Lower leg skin (tissue), 4 donors: ENCODE data around the gene FGGY. TPM values are rescaled to one million over a fixed set of nuclear protein-coding genes. Genes with fewer than 3 reads are reported as not detected.

Source experiments
- DNase-seq, 2 donors: peaks; one replicate each; pipeline ENCODE4 v3.0.0-alpha.2; 2019; ENCODE audit warnings: low spot score in 2 of 2
- H3K4me3 ChIP-seq: fragments of 200-600 bp; sonication (generic); 2 replicates; pipeline ENCODE4 v1.5.1; 2017; ENCODE audit warnings: mild to moderate bottlenecking, low read depth; ENCODE audit not compliant: poor library complexity, severe bottlenecking
- CTCF ChIP-seq, 3 donors: fragments of 450-650 bp; IDR thresholded peaks; one replicate each; pipeline ENCODE4 v1.5.1; 2016; ENCODE audit warnings: antibody characterized with exemption in 3 of 3, mild to moderate bottlenecking in 3 of 3, moderate library complexity in 2 of 3
- POLR2A ChIP-seq, 2 donors: fragments of 450-650 bp; IDR thresholded peaks; one replicate each; pipeline ENCODE4 v1.6.1; 2016 to 2017; ENCODE audit warnings: antibody characterized with exemption in 2 of 2, mild to moderate bottlenecking in 1 of 2, moderate library complexity in 1 of 2
- WGBS, 2 donors: methylation state at CpG; one replicate each; pipeline ENCODE4 v1.1.5; 2018; 5-methylcytosine and 5-hydroxymethylcytosine counted together
- intact Hi-C: fragments of 100-400 bp; cut with DNase I; formaldehyde crosslinking; loops from one replicate; pipeline ENCODE4 v1.15.0; 2023; ENCODE audit warnings: low total_unique reads
- total RNA-seq, 4 donors: library from RNA; depleted of rRNA; stranded (reverse); fragments of >200 nt; gene quantifications; one replicate each; pipeline ENCODE4 v1.1.0, GENCODE V29; 2016

The FGGY gene
- total RNA-seq, 4 donors from 2014 or later = 10.0 to 29.5 (median 17.5) TPM

- H3K4me3 ChIP-seq = no peak overlapping the region
- no peak for DNase-seq
- intact Hi-C loops = no loop called here
- WGBS, 2 donors = 79% methylated on average over 7 of the region's 7 CpGs
- TF ChIP-seq CTCF (IDR thresholded peaks at IDR 0.05) (no peak), POLR2A (IDR thresholded peaks at IDR 0.05) (no peak)
Measured at GRCh38 chr1:59391212-59392179, 94.6 kb downstream of the FGGY start.

DNA sequence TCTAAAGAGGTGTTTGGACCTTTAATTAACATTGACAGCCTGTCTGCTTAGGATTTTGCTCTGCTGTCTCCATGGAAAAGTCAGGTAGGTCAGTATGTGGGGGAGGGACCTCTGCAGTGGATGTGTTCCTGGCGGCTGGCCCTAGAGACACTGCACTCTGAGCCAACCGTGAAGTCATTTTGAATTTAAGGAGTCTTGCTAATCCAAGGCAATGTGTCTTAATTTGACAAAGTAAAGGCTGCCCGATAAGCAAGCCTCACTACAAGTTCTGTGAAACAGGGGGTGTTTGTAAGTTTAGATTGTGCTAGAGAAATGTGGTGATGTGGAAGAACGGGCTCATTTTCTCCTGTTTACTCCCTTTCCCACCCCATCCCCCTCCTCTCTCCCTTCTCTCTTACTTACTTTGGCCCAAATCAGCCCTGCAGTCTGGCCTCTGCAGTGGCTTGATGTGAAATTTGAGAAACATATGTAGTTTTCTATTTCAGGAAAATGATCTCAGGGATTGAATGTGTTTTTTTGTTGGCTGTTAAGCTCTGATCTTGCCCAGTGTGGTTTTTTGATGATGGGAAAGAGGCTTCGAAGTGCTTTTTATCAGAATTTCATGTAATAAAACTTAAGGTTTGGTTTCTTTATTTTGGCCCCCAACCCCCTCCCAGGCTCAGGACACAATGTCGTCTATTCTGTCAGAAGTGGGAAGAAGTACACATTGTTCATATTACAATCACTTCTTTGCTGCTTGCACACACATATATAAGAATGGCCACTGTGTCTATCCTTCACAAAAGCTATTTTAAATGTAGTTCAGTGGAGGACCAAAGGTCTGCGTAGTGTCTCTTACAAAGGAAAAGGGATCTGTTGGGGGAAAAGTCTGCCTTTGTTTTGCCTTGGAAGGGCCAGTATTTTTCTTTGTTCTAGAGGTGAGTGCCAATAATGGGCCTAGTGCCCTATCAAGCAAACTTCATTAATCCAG lies 96.6 kb downstream of the FGGY start:
- TF ChIP-seq CTCF (IDR thresholded peaks at IDR 0.05) (no peak), POLR2A (IDR thresholded peaks at IDR 0.05) (no peak)
- DNase-seq = peak; percentile 32 to 91
- no peak overlapping the region for H3K4me3 ChIP-seq
- intact Hi-C loops = no loop called here
- WGBS, 2 donors = 38 to 41% methylated on average over 7 of the region's 7 CpGs

DNA sequence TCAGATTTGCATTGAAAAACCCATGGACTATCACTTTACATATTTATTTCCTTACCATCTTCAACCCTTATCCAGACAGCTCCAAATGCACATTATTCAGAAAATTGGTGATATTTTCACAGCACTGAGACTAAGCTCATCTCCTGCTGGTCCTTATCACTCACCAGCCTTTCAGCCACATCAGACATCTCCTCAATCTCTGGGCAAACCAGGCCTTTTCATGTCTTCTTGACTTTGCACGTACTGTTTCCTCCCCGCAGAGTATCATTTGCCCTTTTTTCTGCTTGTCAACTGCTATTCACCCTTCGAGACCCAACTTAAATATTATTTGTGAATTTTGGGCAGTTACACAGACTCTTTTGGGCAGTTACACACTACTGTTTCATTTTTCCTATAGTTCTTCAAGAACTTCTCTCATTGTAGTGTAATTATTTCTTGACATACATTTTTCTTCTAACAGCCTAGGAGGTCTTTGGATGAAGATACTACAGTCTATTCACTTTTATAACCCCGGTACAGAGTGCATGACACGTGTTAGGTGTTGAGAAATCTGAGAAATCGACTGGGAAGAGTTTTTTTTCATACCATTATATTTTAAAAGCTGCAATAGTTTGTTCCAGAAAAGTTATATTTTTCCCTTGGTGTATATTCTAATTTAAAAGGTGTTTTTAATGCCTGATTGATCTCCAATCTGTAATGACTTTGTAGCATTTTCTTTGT lies 98.0 kb downstream of the FGGY start:
- DNase-seq = no peak
- intact Hi-C loops = no loop called here
- TF ChIP-seq CTCF (IDR thresholded peaks at IDR 0.05) (no peak), POLR2A (IDR thresholded peaks at IDR 0.05) (no peak)
- WGBS, 2 donors = 88% methylated on average over 6 of the region's 6 CpGs
- H3K4me3 ChIP-seq = no peak overlapping the region

GRCh38 chr1:59396387-59396786 lies 99.5 kb downstream of the FGGY start:
- intact Hi-C loops = no loop called here
- H3K4me3 ChIP-seq = no peak overlapping the region
- WGBS, 2 donors = 88 to 97% methylated on average over 1 of the region's 1 CpG
- DNase-seq = no peak
- TF ChIP-seq CTCF (IDR thresholded peaks at IDR 0.05) (no peak), POLR2A (IDR thresholded peaks at IDR 0.05) (no peak)

DNA sequence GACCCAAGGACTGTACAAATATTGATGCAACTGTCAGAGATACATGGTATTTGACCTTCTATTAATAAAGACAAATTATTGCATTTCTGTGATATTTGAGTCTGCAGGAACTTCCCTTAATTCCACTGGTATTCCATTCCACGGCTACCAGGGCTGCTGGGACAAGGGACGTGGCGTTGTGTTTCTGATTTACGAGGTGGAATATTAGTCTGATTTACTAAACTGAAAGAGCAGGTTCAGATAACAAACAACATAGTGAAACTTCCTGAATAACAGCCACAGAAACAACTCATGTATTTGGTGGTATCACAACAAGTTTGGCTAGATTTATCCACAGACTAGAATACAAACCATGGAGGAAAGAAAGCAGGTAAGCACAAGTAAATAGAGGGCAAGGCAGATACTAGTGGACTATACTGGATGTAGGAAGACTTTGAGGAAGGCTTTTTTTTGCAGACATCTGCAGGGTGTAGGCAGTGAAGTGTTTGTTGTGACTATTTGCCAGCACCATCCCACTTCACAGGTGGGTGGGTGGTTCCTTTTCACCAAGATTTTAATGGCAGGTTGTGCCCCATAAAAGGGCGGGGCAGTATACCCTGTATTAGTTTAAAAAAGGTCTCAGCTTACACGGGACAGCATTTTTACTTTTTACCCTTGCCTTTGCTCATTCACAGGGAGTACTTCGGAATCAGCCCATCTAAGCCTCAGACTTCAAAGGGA lies 100.4 kb downstream of the FGGY start:
- DNase-seq = no peak
- TF ChIP-seq POLR2A (IDR thresholded peaks at IDR 0.05) = no peak
- TF ChIP-seq CTCF (IDR thresholded peaks at IDR 0.05) = no peak
- no peak overlapping the region for H3K4me3 ChIP-seq
- intact Hi-C loops = no loop called here
- 82 to 85% methylated on average over 7 of the region's 7 CpGs for WGBS, 2 donors
